GM23338 (cell line): ENCODE data around the gene PRSS57. TPM values are rescaled to one million over a fixed set of nuclear protein-coding genes. Genes with fewer than 3 reads are reported as not detected.

Experiments
- ATAC-seq: fragments of 200-7000 bp; cut with Tn5 transposase; 3 replicates; pipeline ENCODE4 v1.9.1; 2020
- DNase-seq: peaks from one replicate; pipeline ENCODE4 v3.0.0-alpha.2; 2015; ENCODE audit warnings: low spot score
- H2AFZ ChIP-seq: fragments of 200-600 bp; sonication (generic); 2 replicates; pipeline ENCODE4 v1.8.0; 2016; ENCODE audit warnings: antibody characterized with exemption, mild to moderate bottlenecking, moderate library complexity
- H3F3A ChIP-seq: fragments of 200-600 bp; sonication (generic); replicated peaks from 2 replicates; pipeline ENCODE4 v1.8.0; 2017; ENCODE audit warnings: antibody characterized with exemption, mixed run types, low read depth
- H3K27ac ChIP-seq: fragments of 200-600 bp; sonication (generic); 2 replicates; pipeline ENCODE4 v1.6.1; 2016; ENCODE audit warnings: low read depth
- H3K27me3 ChIP-seq: fragments of 200-600 bp; sonication (generic); 2 replicates; pipeline ENCODE4 v1.8.0; 2016; ENCODE audit warnings: mild to moderate bottlenecking, mixed run types, moderate library complexity; ENCODE audit not compliant: insufficient read depth
- H3K36me3 ChIP-seq: fragments of 200-600 bp; sonication (generic); 2 replicates; pipeline ENCODE4 v1.8.0; 2016; ENCODE audit warnings: mild to moderate bottlenecking; ENCODE audit not compliant: insufficient read depth
- H3K4me1 ChIP-seq: fragments of 200-600 bp; sonication (generic); 2 replicates; pipeline ENCODE4 v1.8.0; 2016; ENCODE audit warnings: mild to moderate bottlenecking, moderate library complexity; ENCODE audit not compliant: insufficient read depth
- H3K4me2 ChIP-seq: fragments of 200-600 bp; sonication (generic); 2 replicates; pipeline ENCODE4 v1.7.1; 2017; ENCODE audit warnings: mixed run types
- H3K4me3 ChIP-seq: fragments of 200-600 bp; sonication (generic); 2 replicates; pipeline ENCODE4 v1.6.1; 2016; ENCODE audit warnings: mixed run types
- H3K79me2 ChIP-seq: fragments of 200-600 bp; sonication (generic); replicated peaks from 2 replicates; pipeline ENCODE4 v1.8.0; 2017; ENCODE audit warnings: mild to moderate bottlenecking; ENCODE audit not compliant: insufficient read depth
- H3K9me2 ChIP-seq: fragments of 200-600 bp; sonication (generic); 2 replicates; pipeline ENCODE4 v1.8.0; 2017; ENCODE audit not compliant: insufficient read depth
- H4K20me1 ChIP-seq: fragments of 200-600 bp; sonication (generic); replicated peaks from 2 replicates; pipeline ENCODE4 v1.8.0; 2017; ENCODE audit warnings: mild to moderate bottlenecking; ENCODE audit not compliant: insufficient read depth
- H3K27ac Mint-ChIP-seq: 2 replicates; pipeline ENCODE4 v1.8.0; 2020; ENCODE audit warnings: inconsistent platforms, mild to moderate bottlenecking, moderate library complexity, mixed read lengths
- H3K27me3 Mint-ChIP-seq: 3 replicates; pipeline ENCODE4 v1.8.0; 2022; ENCODE audit warnings: low read depth, mild to moderate bottlenecking, moderate library complexity, mixed read lengths, inconsistent platforms; ENCODE audit not compliant: insufficient read depth, poor library complexity
- H3K36me3 Mint-ChIP-seq: 3 replicates; pipeline ENCODE4 v1.8.0; 2021; ENCODE audit warnings: low read depth, mild to moderate bottlenecking, inconsistent platforms, moderate library complexity, mixed read lengths
- H3K4me1 Mint-ChIP-seq: 3 replicates; pipeline ENCODE4 v1.8.0; 2020; ENCODE audit warnings: mild to moderate bottlenecking, inconsistent platforms, mixed read lengths
- H3K4me3 Mint-ChIP-seq: 3 replicates; pipeline ENCODE4 v1.8.0; 2021; ENCODE audit warnings: moderate library complexity, mild to moderate bottlenecking, inconsistent platforms, mixed read lengths
- H3K9me3 Mint-ChIP-seq: 3 replicates; pipeline ENCODE4 v1.8.0; 2020; ENCODE audit warnings: moderate library complexity, mild to moderate bottlenecking, inconsistent platforms, mixed read lengths
- CREB1 ChIP-seq: fragments of 250-450 bp; sonication (Bioruptor Pico); IDR thresholded peaks from 2 replicates; pipeline ENCODE4 v1.5.0; 2020; ENCODE audit warnings: low read depth, mild to moderate bottlenecking, moderate library complexity
- CTCF ChIP-seq, 2 experiments: fragments of 200-600 bp in 1 of 2; sonication (generic) in 1 of 2; conservative IDR thresholded peaks; 2 replicates each; pipeline versions ENCODE4 v1.5.1 to v1.6.1; 2016 to 2017; ENCODE audit warnings: antibody characterized with exemption in 2 of 2, low read depth in 2 of 2, mild to moderate bottlenecking in 2 of 2, moderate library complexity in 1 of 2
- EZH2 ChIP-seq: fragments of 200-600 bp; sonication (generic); IDR thresholded peaks from one replicate; pipeline ENCODE4 v1.8.0; 2017; ENCODE audit warnings: antibody characterized with exemption, mild to moderate bottlenecking, low read depth; ENCODE audit not compliant: unreplicated experiment
- EZH2phosphoT487 ChIP-seq: fragments of 200-600 bp; sonication (generic); IDR thresholded peaks from one replicate; pipeline ENCODE4 v1.8.1; 2018; ENCODE audit warnings: antibody characterized with exemption; ENCODE audit not compliant: unreplicated experiment
- JUNB ChIP-seq: IDR thresholded peaks from one replicate; pipeline ENCODE4 v1.6.1; 2016; ENCODE audit warnings: antibody characterized with exemption; ENCODE audit not compliant: unreplicated experiment
- NANOG ChIP-seq: IDR thresholded peaks from 2 replicates; pipeline ENCODE4 v1.6.1; 2016; ENCODE audit warnings: antibody characterized with exemption, borderline replicate concordance
- POLR2AphosphoS5 ChIP-seq: IDR thresholded peaks from 2 replicates; pipeline ENCODE4 v1.6.1; 2016; ENCODE audit warnings: antibody characterized with exemption, low read depth
- REST ChIP-seq: IDR thresholded peaks from one replicate; pipeline ENCODE4 v1.6.1; 2018; ENCODE audit warnings: antibody characterized with exemption; ENCODE audit not compliant: unreplicated experiment
- STAT1 ChIP-seq: IDR thresholded peaks from one replicate; pipeline ENCODE4 v1.6.1; 2016; ENCODE audit warnings: antibody characterized with exemption; ENCODE audit not compliant: unreplicated experiment
- ZNF114 ChIP-seq: fragments of 250-450 bp; sonication (Bioruptor Pico); IDR thresholded peaks from 2 replicates; pipeline ENCODE4 v1.5.0; 2020; ENCODE audit warnings: mild to moderate bottlenecking, moderate library complexity
- ZNF331 ChIP-seq: fragments of 250-450 bp; sonication (Bioruptor Pico); IDR thresholded peaks from 2 replicates; pipeline ENCODE4 v1.5.0; 2020; ENCODE audit warnings: low read depth, mild to moderate bottlenecking, moderate library complexity
- ZNF462 ChIP-seq: fragments of 250-450 bp; sonication (Bioruptor Pico); IDR thresholded peaks from 2 replicates; pipeline ENCODE4 v1.5.0; 2020; ENCODE audit warnings: mild to moderate bottlenecking, moderate library complexity
- polyA plus RNA-seq: library from polyadenylated mRNA; unstranded; fragments of >200 nt; fragmentation: Nextera tagmentation; extraction: Ambion mirVana; gene quantifications from 2 replicates; pipeline ENCODE4 v1.2.1, GENCODE V29; 2016
- total RNA-seq: library from RNA; depleted of rRNA; stranded (reverse); fragments of >200 nt; shearing (Covaris generic); gene quantifications from 2 replicates; pipeline ENCODE4 v1.2.3, GENCODE V29; 2014

PRSS57 gene
- total and polyA plus RNA-seq, 2 experiments from 2014 or later = 0.34 TPM; not detected in 1

GRCh38 chr19:711254-711653, 16.0 kb upstream of the PRSS57 start:
- Histone ChIP-seq H3K9me2 (no peaks in the 10 kb centered on the region), H3K4me3 (no peak overlapping the region), H2AFZ (no peak overlapping the region), H3K4me1 (peaks cover 10% of the 10 kb centered on the region; the same call in 1 of the 2 replicates), H3K27ac (no peak overlapping the region), H3F3A (0 out of 2 replicates have a peak, but pooled peaks cover 16% of the 10 kb centered on the region), H3K4me2 (peak overlapping the region; percentile 38; the same call in 1 of the 2 replicates), H3K36me3 (no peaks in the 10 kb centered on the region), H3K79me2 (no peaks in the 10 kb centered on the region), H4K20me1 (0 out of 2 replicates have a peak, but pooled peaks cover 6% of the 10 kb centered on the region), H3K27me3 (peaks cover 10% of the 10 kb centered on the region)
- no peak for TF ChIP-seq STAT1
- TF ChIP-seq POLR2AphosphoS5 = no peak
- TF ChIP-seq ZNF114 = no peak
- TF ChIP-seq JUNB = no peak
- TF ChIP-seq CTCF (conservative IDR thresholded peaks at IDR 0.05; ENCODE audit: low read depth in 2 of 2) = no peak
- no peak for TF ChIP-seq NANOG
- no peak for TF ChIP-seq EZH2
- TF ChIP-seq ZNF462 (CRISPR knock-in tag) = no peak
- TF ChIP-seq REST = no peak
- no peak for TF ChIP-seq EZH2phosphoT487
- TF ChIP-seq CREB1 (CRISPR knock-in tag) = no peak
- no peak for TF ChIP-seq ZNF331 (CRISPR knock-in tag)
- H3K27ac Mint-ChIP-seq = no peak overlapping the region
- peaks cover 15% of the 10 kb centered on the region for H3K27me3 Mint-ChIP-seq
- ATAC-seq (no peak), DNase-seq (no peak)
- peaks cover 13% of the 10 kb centered on the region for H3K4me1 Mint-ChIP-seq
- H3K36me3 Mint-ChIP-seq = peaks cover 7% of the 10 kb centered on the region; the same call in 1 of the 3 replicates
- H3K4me3 Mint-ChIP-seq = peak overlapping the region; percentile 53; the same call in 2 of the 3 replicates
- H3K9me3 Mint-ChIP-seq = peaks cover 21% of the 10 kb centered on the region
